Esophagus squamous epithelium (tissue), 5 donors: ENCODE data around the gene C19orf44. TPM values are rescaled to one million over a fixed set of nuclear protein-coding genes. Genes with fewer than 3 reads are reported as not detected.
"Not testable (repeated sequence)": the region's sequence is repeated elsewhere in the genome, so short reads cannot be mapped to it uniquely, and the experiment has no call there.

ENCODE experiments used
- DNase-seq: peaks from one replicate; lab custom pipeline; 2025; lab: John Stamatoyannopoulos, UW
- H3K27ac ChIP-seq, 4 donors: fragments of 200-600 bp; sonication (generic); one replicate each; pipeline ENCODE4 v1.5.1; 2016 to 2019; ENCODE audit warnings: mild to moderate bottlenecking in 1 of 4
- H3K27me3 ChIP-seq, 4 donors: fragments of 200-600 bp; sonication (generic); 1 replicate in 3 of 4; 2 replicates in 1 of 4; pipeline versions ENCODE4 v1.5.1 to v1.6.0; 2017 to 2021; ENCODE audit warnings: antibody characterized with exemption in 1 of 4
- H3K36me3 ChIP-seq, 3 donors: fragments of 200-600 bp; sonication (generic); one replicate each; pipeline ENCODE4 v1.5.1; 2016 to 2019
- H3K4me1 ChIP-seq, 3 donors: fragments of 200-600 bp; sonication (generic); one replicate each; pipeline ENCODE4 v1.5.1; 2017 to 2019
- H3K4me3 ChIP-seq, 4 donors: fragments of 200-600 bp; sonication (generic); 1 replicate in 3 of 4; 2 replicates in 1 of 4; pipeline ENCODE4 v1.5.1; 2016 to 2019; ENCODE audit warnings: mild to moderate bottlenecking in 2 of 4, moderate library complexity in 1 of 4
- H3K9me3 ChIP-seq, 3 donors: fragments of 200-600 bp; sonication (generic); one replicate each; pipeline ENCODE4 v1.5.1; 2016 to 2019
- CTCF ChIP-seq, 6 experiments: fragments of 450-650 bp in 4 of 6; fragments of 200-600 bp in 2 of 6; sonication (generic) in 2 of 6; IDR thresholded peaks; one replicate each; pipeline ENCODE4 v1.5.1; 2016 to 2019; ENCODE audit warnings: antibody characterized with exemption in 6 of 6, mild to moderate bottlenecking in 4 of 6, moderate library complexity in 4 of 6
- POLR2A ChIP-seq, 4 donors: fragments of 450-650 bp; IDR thresholded peaks; one replicate each; pipeline ENCODE4 v1.6.1; 2017; ENCODE audit warnings: antibody characterized with exemption in 4 of 4, mild to moderate bottlenecking in 4 of 4, moderate library complexity in 3 of 4
- WGBS, 2 donors: methylation state at CpG; one replicate each; pipeline ENCODE4 v1.1.5; 2018; 5-methylcytosine and 5-hydroxymethylcytosine counted together
- intact Hi-C: fragments of 100-400 bp; cut with DNase I; formaldehyde crosslinking; loops from one replicate; pipeline ENCODE4 v1.15.0; 2022
- total RNA-seq, 4 donors: library from RNA; depleted of rRNA; stranded (reverse); fragments of >200 nt; gene quantifications; one replicate each; pipeline ENCODE4 v1.1.0, GENCODE V29; 2016
- donor health status: DM: yes; HTN: yes; CAD: no.

C19orf44 gene
- total RNA-seq, result 1 to 10 TPM; 2.5 to 10.0 (median 4.2) TPM

- peak; percentile 93 for DNase-seq
- WGBS, 2 donors, result 0 to 4% methylated on average over 4 of the region's 52 CpGs
- H3K4me1 ChIP-seq, result peaks cover 10 to 22% (median 12%) of the 10 kb centered on the region in 3 donors
- H3K27ac ChIP-seq, result peak within 1 kb of the TSS; percentile 76 to 84 (median 79)
- peaks cover 0 to 9% (median 4%) of the 10 kb centered on the region in 3 donors for H3K36me3 ChIP-seq
- no peaks in the 10 kb centered on the region for H3K27me3 ChIP-seq
- no peaks in the 10 kb centered on the region for H3K9me3 ChIP-seq
- peak in 1 of 4 donors; percentile 24 for TF ChIP-seq POLR2A (IDR thresholded peaks at IDR 0.05)
- TF ChIP-seq CTCF (IDR thresholded peaks at IDR 0.05), result peak in 4 of 6 experiments; percentile 29 to 42 (median 38)
- intact Hi-C loops, result no loop called here
- peak within 1 kb of the TSS; percentile 42 to 88 (median 66) for H3K4me3 ChIP-seq
These were observed at the start of gene C19orf44, which contains the start of gene CALR3 for GRCh38 chr19:16495982-16496612. Gene C19orf44 (plus strand): TSS chr19:16496394. CDS start chr19:16500793, 4,399 bp downstream. Gene CALR3 (minus strand): TSS chr19:16496167. CDS start chr19:16496129, 38 bp downstream.

- intact Hi-C loops, result no loop called here
- peak overlapping the region in 3 of 4 donors; percentile 36 to 61 (median 41) for H3K27ac ChIP-seq
- H3K27me3 ChIP-seq, result no peaks in the 10 kb centered on the region
- WGBS, 2 donors, result 31 to 32% methylated on average over 5 to 7 of the region's 9 CpGs
- DNase-seq, result peak; percentile 36
- no peaks in the 10 kb centered on the region for H3K9me3 ChIP-seq
- H3K36me3 ChIP-seq, result peaks cover 0 to 10% (median 0%) of the 10 kb centered on the region in 3 donors
- peaks cover 17 to 67% (median 44%) of the 10 kb centered on the region in 3 donors for H3K4me1 ChIP-seq
- H3K4me3 ChIP-seq, result no peak overlapping the region
- TF ChIP-seq CTCF (IDR thresholded peaks at IDR 0.05) (no peak), POLR2A (IDR thresholded peaks at IDR 0.05) (no peak)
These were observed 49.3 kb upstream of the C19orf44 start for GRCh38 chr19:16446724-16447368.

GRCh38 chr19:16448872-16449271 lies 47.3 kb upstream of the C19orf44 start:
- H3K36me3 ChIP-seq, DNase-seq, intact Hi-C loops, H3K27ac ChIP-seq, H3K4me3 ChIP-seq, H3K27me3 ChIP-seq, H3K9me3 ChIP-seq: not testable (repeated sequence)
- peaks cover 17 to 56% (median 32%) of the 10 kb centered on the region in 3 donors for H3K4me1 ChIP-seq
- 88 to 100% methylated on average over 3 of the region's 3 CpGs for WGBS, 2 donors

GRCh38 chr19:16449330-16449961 lies 46.7 kb upstream of the C19orf44 start:
- TF ChIP-seq CTCF (IDR thresholded peaks at IDR 0.05) (no peak), POLR2A (IDR thresholded peaks at IDR 0.05) (no peak)
- WGBS, 2 donors, result 63 to 69% methylated on average over 6 of the region's 6 CpGs
- no peaks in the 10 kb centered on the region for H3K9me3 ChIP-seq
- H3K36me3 ChIP-seq, result no peaks in the 10 kb centered on the region
- H3K27ac ChIP-seq, result no peak overlapping the region
- intact Hi-C loops, result no loop called here
- H3K27me3 ChIP-seq, result no peaks in the 10 kb centered on the region
- no peak overlapping the region for H3K4me3 ChIP-seq
- DNase-seq, result no peak
- H3K4me1 ChIP-seq, result peaks cover 17 to 58% (median 29%) of the 10 kb centered on the region in 3 donors

GRCh38 chr19:16452325-16452724 lies 43.9 kb upstream of the C19orf44 start:
- H3K4me1 ChIP-seq, result peaks cover 12 to 49% (median 15%) of the 10 kb centered on the region in 3 donors
- intact Hi-C loops, result no loop called here

More at GRCh38 chr19:16452325-16452724, 43.9 kb upstream of the C19orf44 start:
- TF ChIP-seq CTCF (IDR thresholded peaks at IDR 0.05) (no peak), POLR2A (IDR thresholded peaks at IDR 0.05) (no peak)
- DNase-seq, result no peak
- Histone ChIP-seq H3K27ac (no peak overlapping the region), H3K27me3 (no peaks in the 10 kb centered on the region), H3K4me3 (no peak overlapping the region), H3K9me3 (no peaks in the 10 kb centered on the region), H3K36me3 (no peaks in the 10 kb centered on the region)
- 68 to 79% methylated on average over 8 of the region's 8 CpGs for WGBS, 2 donors
